Glomerular visceral epithelial cell (primary cell): ENCODE data around the gene ENOSF1.

Source experiments
- DNase-seq: peaks from one replicate; pipeline ENCODE4 v3.0.0-alpha.2; 2016; ENCODE audit errors: extremely low spot score

The ENOSF1 gene

GRCh38 chr18:635171-635570, 77.3 kb downstream of the ENOSF1 start:
- no peak for DNase-seq

DNA sequence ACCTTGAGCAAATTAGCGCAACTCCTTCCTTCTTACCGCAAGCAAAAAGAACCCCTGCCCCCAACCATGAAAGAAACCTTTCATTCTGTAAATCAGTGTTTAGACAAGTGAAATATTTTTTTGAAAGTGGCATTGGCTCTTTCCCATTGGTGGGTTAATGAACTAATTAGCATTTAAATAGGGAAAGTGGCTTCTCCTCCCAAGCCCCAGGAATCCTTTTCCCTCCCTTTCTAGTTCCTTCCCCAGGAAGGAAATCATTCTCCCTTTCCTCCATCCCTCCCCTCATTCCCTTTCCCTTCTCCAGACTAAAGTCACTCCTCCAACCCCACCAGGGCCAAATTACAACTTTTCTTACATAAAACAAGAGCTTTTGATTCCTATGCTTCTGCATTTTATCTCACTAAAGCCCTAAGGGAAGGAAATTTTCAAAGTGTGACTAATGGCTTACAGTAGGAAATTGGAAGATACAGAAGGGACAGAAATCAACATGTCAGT, 77.8 kb downstream of the ENOSF1 start:
- no peak for DNase-seq

DNA sequence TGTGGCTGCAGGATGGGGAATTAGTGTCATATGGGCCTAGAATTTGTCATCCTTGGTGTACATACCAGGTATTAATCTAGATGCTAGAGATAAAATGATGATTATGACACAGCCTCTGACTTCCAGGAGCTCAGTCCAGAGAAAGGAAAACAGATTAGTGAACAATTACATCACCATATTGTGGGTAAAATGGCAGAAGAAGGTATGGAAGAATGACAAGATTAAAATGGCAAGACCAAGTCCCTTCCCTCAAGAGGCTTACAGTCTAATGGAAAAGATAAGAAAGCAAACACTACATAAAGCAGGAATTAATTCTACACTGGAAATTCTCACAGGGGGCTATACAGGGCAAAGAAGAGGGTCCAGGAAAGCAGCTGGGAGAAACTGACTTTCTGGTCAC, 80.9 kb downstream of the ENOSF1 start:
- DNase-seq: no peak

- DNase-seq: no peak
These were observed 82.9 kb downstream of the ENOSF1 start for GRCh38 chr18:629269-630150.

DNA sequence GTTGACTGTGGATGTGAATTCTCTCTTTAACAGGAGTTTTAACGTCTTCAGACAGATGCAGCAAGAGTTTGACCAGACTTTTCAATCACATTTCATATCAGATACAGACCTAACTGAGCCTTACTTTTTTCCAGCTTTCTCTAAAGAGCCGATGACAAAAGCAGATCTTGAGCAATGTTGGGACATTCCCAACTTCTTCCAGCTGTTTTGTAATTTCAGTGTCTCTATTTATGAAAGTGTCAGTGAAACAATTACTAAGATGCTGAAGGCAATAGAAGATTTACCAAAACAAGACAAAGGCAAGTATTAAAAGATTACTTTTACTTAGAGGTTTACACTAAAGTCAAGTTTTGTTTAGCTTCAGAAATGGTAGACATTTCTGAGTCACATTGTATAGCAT, 85.2 kb downstream of the ENOSF1 start:
- DNase-seq: no peak

DNA sequence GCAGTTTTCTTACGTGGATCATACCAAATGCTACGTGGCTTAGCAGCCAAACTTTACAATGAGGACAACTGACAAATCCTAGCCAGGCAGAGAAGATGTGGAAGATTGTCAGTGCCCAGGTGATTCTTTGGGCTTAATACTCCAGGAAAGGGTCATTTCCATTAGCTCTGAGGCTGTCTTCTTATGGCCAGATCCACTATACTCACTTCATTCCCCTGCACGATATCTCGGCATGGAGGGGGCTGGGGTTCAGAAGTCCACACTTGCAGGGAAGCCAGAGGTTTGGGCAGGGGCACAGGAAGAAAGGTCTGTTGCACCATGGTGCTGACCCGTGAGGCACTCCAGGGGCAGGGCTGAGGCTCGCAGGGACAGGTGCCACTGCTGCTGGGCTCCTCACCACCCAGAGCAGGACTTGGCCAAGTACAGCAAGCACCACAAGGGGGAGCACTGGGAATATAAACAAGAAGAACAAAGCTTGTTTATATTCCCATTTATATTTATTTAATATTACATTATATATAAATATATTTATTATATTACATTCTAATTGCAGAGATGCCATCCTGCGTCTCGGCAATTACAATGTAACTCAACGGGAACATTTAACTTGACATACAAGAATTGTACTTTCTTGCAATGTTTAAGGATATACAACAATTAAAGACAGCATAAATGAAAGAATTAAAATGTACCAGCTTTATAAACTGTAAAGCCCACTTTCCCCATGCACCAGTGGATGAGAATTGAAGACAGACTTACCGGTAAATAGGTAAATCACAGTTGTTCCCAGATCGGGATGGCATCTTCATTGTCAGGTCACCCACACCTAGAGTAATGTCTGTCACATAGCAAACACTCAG, 88.4 kb downstream of the ENOSF1 start:
- DNase-seq: peak; percentile 72

DNA sequence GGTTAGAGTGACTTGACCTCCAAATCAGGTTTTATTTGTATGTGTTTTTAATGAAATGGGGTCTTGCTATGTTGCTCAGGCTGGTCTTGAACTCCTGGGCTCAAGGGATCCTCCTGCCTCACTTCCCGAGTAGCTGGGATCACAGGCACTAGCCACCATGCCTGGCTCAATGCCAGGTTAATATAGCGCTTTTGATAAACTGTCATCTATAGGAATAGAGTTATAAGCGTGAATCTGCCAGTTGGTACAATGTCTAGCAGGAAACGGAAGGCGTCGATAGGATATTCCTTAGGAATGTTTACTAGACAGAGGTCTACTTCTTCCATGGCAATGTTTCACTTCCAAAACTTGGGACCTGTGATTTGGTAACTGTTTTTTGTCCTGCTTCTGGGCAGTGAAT, 90.1 kb downstream of the ENOSF1 start:
- no peak for DNase-seq

- DNase-seq: no peak
These were observed 91.0 kb downstream of the ENOSF1 start for GRCh38 chr18:621291-622043.
